Measurements from ENCODE around the gene RNF212. TPM values are rescaled to one million over a fixed set of nuclear protein-coding genes. Genes with fewer than 3 reads are reported as not detected.
"Not testable (repeated sequence)": the region's sequence is repeated elsewhere in the genome, so short reads cannot be mapped to it uniquely, and the experiment has no call there.

Gene RNF212
- total and polyA plus RNA-seq, 5 experiments from 2014 or later: 3.1 to 8.5 (median 4.4) TPM

DNA sequence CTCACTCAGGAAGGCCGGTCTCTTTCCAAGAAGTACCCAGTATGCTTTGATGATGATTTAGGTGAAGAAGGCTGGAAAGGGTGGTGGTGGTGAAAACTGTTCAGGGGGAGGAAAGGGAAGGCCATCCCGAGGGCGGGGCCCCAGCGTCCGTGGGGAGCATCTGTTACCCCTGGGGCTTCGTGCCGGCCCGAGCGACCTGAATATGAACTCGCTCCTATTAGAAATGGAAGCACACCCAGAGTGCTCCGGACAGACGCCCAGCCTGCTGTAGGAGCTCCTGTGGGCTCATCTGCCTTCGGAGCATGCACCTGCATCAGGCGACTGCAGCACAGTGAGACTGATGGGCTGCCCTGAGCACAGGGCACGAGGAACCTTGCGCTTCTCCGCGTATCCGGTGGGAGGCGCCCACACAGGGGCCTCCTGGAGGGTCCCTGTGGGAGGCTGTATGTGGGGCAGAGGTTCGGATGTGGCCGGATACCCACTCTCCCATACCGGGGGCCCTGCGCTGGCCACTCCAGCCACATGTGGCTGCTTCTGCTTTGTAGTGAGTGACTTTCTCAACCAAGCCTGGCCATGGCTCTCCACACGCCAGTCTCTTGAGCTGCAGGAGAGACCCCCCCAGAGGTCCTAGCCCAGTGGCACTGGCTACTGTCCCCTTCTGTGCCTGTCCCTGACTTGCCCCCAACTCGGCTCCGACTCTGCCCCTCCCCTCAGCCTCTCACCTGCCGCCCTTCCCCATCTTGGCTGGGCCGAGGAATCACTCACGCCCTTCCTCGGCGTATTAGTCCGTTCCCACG is 65.2 kb downstream of the RNF212 start:
- peaks cover 0 to 3% (median 0%) of the 10 kb centered on the region in 9 donors for H3K9me3 Mint-ChIP-seq
- POLR2A ChIA-PET: no interaction called here
- H3K27me3 Mint-ChIP-seq: peaks cover 6 to 50% (median 32%) of the 10 kb centered on the region in 5 donors
- no peak for ATAC-seq
- DNase-seq: peak in 1 of 10 donors; percentile 37
- peak overlapping the region in 1 of 10 donors; percentile 34 for H3K4me3 Mint-ChIP-seq
- H3K27ac Mint-ChIP-seq: no peak overlapping the region
- H3K36me3 Mint-ChIP-seq: peaks cover 0 to 5% (median 3%) of the 10 kb centered on the region in 3 donors
- peaks cover 3 to 8% (median 6%) of the 10 kb centered on the region in 4 donors for H3K4me1 Mint-ChIP-seq

DNA sequence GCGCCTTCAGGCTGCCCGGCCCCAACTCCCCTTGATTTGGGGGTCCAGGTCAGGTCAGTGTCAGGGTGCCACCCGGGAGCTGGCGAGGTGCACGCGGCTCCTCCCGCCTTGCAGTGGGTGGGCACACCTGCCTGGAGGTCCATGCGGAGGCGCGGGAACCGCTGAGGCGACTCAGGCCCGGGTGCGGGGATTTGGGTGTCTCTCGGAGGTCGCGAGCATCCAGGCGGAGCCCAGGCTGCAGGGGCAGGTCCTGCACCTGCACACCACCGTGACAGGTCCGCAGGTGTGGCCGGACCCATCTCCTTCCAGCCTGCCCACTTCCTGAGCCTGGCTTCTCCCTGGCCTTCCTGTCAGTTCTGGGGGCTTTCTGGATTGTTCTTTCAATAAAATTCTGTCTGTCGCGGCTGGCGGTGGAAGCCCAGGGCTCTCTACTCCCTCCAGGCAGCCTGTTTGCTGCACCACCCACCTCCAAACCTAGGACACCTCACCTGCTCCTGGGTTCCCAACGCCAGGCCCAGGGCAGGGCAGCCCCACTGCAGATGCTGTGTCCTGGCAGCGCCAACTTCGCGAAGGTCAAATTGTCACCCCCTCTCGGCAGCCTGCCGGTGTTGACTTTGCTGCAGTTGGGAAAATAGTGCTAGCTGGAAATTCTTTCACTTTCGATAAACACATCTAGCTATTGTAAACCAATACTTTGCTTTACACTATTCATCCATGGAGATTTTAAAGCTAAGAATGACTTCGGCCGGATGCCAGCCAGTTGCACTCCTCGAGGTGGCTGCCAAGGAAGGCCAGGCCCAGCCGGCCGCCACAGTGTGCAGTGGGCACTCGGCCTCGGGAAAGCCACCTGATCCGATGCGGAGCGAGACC is 66.0 kb downstream of the RNF212 start:
- peaks cover 0 to 5% (median 3%) of the 10 kb centered on the region in 3 donors for H3K36me3 Mint-ChIP-seq
- H3K27ac Mint-ChIP-seq: no peak overlapping the region
- POLR2A ChIA-PET: no interaction called here
- peaks cover 0 to 3% (median 0%) of the 10 kb centered on the region in 9 donors for H3K9me3 Mint-ChIP-seq
- no peak overlapping the region for H3K4me3 Mint-ChIP-seq
- DNase-seq (peak in 1 of 10 donors; percentile 63), ATAC-seq (no peak)
- H3K4me1 Mint-ChIP-seq: peaks cover 3 to 7% (median 6%) of the 10 kb centered on the region in 4 donors
- peaks cover 8 to 53% (median 33%) of the 10 kb centered on the region in 5 donors for H3K27me3 Mint-ChIP-seq

DNA sequence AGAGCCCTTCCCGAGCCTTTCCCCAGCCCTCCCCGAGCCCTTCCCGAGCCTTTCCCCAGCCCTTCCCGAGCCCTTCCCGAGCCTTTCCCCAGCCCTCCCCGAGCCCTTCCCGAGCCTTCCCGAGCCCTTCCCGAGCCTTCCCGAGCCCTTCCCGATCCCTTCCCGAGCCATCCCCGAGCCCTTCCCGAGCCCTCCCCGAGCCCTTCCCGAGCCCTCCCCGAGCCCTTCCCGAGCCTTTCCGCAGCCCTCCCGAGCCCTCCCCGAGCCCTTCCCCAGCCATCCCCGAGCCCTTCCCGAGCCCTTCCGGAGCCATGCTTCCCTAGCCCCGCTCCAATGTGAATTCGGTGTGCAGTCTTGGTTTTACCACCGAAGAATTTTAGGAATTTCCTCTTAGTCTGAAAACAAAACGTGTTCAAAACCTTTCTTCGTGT is 66.8 kb downstream of the RNF212 start:
- Mint-ChIP-seq H3K4me1 (peaks cover 3 to 14% (median 6%) of the 10 kb centered on the region in 4 donors), H3K27ac (peak overlapping the region in 1 of 10 donors; percentile 62), H3K4me3 (peak overlapping the region in 2 of 10 donors; percentile 43 to 48), H3K27me3 (peaks cover 6 to 53% (median 33%) of the 10 kb centered on the region in 5 donors)
- H3K36me3 Mint-ChIP-seq, POLR2A ChIA-PET, H3K9me3 Mint-ChIP-seq, ATAC-seq: not testable (repeated sequence)
- peak in 1 of 10 donors; percentile 45 for DNase-seq

DNA sequence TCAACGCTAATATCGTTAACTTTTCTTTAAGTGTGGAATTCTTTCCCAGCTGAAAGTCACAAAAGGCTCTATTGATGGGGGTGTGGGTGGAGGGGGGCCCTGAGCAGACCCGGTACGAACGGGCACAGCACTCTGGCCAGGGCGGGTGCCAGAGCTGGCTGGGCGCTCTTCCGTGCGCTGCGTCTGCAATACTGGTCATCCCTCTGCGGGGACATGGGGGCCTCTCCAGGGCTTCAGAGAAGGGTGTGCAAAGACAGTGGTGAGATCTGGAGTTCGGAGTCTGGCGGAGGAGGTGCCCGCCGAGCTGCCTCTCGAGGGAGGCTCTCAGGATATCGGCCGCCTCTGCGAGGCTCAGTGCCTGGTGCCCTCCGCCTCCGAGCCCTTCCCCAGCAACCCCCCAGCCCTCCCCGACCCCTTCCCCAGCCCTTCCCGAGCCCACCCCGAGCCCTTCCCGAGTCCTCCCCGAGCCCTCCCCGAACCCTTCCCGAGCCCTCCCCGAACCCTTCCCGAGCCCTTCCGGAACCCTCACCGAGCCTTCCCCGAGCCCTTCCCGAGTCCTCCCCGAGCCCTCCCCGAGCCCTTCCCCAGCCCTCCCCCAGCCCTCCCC is 67.7 kb downstream of the RNF212 start:
- Mint-ChIP-seq H3K4me1 (peaks cover 3 to 15% (median 7%) of the 10 kb centered on the region in 4 donors), H3K4me3 (no peak overlapping the region), H3K36me3 (peaks cover 0 to 3% (median 0%) of the 10 kb centered on the region in 3 donors), H3K27me3 (peaks cover 6 to 53% (median 33%) of the 10 kb centered on the region in 5 donors), H3K27ac (no peak overlapping the region), H3K9me3 (no peaks in the 10 kb centered on the region)
- POLR2A ChIA-PET: no interaction called here
- no peak for ATAC-seq
- peak in 1 of 10 donors; percentile 43 for DNase-seq

DNA sequence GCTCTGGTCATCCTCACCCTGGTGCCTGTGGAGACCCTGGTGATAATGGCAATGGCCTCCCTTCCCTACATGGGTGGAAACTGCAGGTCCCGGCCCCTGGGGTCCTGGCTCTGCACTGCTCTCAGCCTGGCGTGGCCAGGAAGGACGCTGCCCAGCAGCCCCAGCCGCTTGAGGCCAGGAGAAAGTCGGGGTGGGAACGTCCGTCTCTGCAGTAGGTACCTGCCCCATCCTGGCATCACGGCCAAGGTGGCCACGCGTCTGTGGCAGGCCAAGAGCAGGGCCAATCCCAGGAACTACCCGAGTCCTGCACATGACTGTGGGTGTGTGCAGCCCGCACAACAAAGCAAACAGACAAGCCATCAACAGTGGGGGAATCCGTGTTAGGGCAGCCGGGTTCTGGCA is 68.2 kb downstream of the RNF212 start:
- H3K27me3 Mint-ChIP-seq: peaks cover 6 to 53% (median 33%) of the 10 kb centered on the region in 5 donors
- peak in 1 of 10 donors; percentile 53 for DNase-seq

DNA sequence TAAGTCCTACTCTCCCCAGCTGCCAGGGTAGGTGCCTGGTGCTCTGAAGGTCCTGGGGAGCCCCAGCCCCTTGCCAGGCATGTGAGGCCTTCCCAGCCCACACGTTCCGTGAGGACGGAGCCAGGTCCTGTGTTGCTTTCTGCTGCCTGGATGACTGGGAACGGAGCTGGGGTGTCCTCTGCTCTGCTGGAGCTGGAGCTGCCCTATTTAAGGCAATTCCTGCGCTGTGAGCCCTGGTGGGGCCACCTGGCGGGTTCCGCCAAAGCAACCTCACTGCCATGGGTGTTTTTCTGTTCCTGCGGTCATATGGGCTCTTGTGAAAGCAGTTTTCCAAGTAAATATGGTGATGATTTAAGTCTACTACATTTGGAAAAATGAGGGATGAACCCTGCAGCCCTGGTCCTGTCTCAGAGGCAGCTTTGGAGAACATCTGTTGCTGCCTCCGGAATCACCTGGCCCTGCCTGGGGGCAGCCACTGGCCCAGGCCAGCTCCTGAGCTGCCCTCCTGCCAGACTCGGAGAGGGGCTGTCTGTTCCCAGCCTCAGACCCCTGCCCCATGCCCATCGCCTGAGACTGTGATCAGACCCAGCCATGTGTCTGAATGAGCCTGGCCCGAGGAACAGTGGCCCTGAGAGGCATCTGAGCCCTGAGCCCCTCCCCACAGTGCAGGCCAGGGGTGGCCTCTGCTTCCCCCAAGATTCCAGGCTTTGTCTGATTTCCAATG is 68.7 kb downstream of the RNF212 start:
- ATAC-seq: no peak
- H3K4me1 Mint-ChIP-seq: peaks cover 3 to 15% (median 7%) of the 10 kb centered on the region in 4 donors

More for the DNA sequence above, 68.2 kb downstream of the RNF212 start:
- ATAC-seq: no peak
- Mint-ChIP-seq H3K4me3 (no peak overlapping the region), H3K36me3 (peaks cover 0 to 3% (median 0%) of the 10 kb centered on the region in 3 donors), H3K27ac (no peak overlapping the region), H3K4me1 (peaks cover 3 to 15% (median 7%) of the 10 kb centered on the region in 4 donors), H3K9me3 (no peaks in the 10 kb centered on the region)
- POLR2A ChIA-PET: no interaction called here

DNA sequence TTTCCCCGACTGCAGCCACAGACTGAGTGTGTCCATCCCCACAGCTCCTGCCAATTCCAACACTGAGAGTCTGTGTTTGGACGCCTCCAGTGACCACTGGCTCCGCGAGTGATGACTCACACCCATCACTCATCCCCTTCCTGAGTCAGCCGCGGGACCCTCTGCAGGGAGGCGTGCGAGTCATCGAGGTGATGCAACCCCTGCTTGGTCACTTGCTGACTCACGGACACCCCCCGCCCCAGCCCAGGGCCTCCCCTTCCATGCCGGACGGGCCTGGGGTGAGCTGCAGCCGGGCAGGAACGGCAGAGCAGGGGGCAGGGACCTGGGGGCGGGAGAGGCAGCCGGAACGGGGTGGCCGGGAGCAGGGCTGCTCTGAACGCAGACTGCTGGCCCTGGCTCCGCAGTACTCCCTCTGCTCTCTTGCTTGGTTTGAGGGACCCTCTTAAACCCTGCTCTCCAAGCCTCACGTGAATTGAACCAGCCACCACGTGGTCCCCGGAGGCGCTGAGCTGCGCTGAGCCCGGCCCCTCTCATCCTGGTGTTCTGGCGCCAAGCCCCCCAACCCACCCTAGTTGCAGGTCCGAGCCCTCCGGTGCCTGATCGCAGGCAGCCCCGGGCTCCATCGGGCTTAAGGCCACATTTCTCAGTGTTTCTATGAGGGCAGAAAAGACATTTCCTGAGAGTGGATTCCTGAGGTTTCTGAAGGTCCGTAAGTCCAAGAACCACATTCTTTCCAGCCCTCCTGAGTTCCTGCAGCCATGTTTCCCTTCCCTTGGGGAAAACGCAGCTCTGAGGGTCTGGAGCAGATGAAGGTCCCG is 69.5 kb downstream of the RNF212 start:
- Mint-ChIP-seq H3K27ac (no peak overlapping the region), H3K9me3 (no peaks in the 10 kb centered on the region), H3K27me3 (peaks cover 6 to 46% (median 27%) of the 10 kb centered on the region in 5 donors), H3K36me3 (peaks cover 0 to 3% (median 0%) of the 10 kb centered on the region in 3 donors), H3K4me3 (no peak overlapping the region), H3K4me1 (peaks cover 3 to 15% (median 7%) of the 10 kb centered on the region in 4 donors)
- ATAC-seq: no peak
- POLR2A ChIA-PET: no interaction called here
- DNase-seq: peak in 3 of 10 donors; percentile 4 to 62 (median 12)

More for the DNA sequence above, 68.7 kb downstream of the RNF212 start:
- DNase-seq: peak in 1 of 10 donors; percentile 50
- Mint-ChIP-seq H3K27ac (no peak overlapping the region), H3K9me3 (no peaks in the 10 kb centered on the region), H3K27me3 (peaks cover 6 to 53% (median 33%) of the 10 kb centered on the region in 5 donors), H3K36me3 (peaks cover 0 to 3% (median 0%) of the 10 kb centered on the region in 3 donors), H3K4me3 (no peak overlapping the region)
- POLR2A ChIA-PET: no interaction called here

DNA sequence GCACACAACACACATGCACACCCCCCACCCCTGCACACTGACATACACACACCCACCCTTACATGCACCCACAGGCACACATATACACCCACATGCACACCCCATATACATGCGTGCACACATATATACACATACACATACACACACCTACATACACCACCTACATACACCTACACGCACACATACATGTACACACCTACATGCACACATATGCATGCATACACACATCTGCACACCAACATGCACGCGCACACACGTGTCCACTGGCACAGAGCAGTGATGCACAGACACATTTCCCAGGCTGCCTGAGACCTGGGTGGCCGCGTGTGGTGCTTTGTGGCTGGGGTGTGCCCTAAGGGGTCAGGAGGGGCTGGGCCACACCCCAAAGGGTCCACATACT is 70.2 kb downstream of the RNF212 start:
- POLR2A ChIA-PET: no interaction called here
- Mint-ChIP-seq H3K36me3 (peaks cover 0 to 3% (median 0%) of the 10 kb centered on the region in 3 donors), H3K27ac (no peak overlapping the region), H3K27me3 (peaks cover 6 to 39% (median 27%) of the 10 kb centered on the region in 5 donors), H3K9me3 (no peaks in the 10 kb centered on the region), H3K4me1 (peaks cover 3 to 15% (median 7%) of the 10 kb centered on the region in 4 donors), H3K4me3 (peak overlapping the region in 1 of 10 donors; percentile 45)
- DNase-seq (peak in 1 of 10 donors; percentile 28), ATAC-seq (no peak)

DNA sequence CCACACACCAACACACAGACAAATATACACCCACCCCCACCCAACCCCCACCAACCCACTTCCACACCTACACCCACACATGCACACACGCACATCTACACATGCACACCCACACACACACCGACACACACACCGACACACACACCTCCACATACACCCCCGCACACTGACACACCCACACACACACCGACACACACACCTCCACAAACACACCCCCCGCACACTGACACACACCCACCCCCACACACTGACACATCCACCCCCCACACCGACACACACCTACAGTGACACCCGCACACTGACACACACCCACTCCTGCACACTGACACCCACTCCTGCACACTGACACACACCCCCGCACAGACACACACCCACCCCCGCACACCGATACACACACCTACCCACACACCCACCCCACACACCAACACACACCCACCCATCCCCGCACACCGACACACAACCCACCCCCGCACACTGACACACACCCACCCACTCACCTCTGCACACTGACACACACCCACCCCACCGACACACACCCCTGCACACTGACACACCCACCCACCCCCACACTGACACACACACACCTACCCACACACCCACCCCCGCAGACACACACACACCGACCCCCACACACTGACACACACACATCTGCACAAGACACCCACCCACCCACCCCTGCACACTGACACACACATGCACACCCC is 70.9 kb downstream of the RNF212 start:
- no peak overlapping the region for H3K27ac Mint-ChIP-seq
- H3K4me3 Mint-ChIP-seq: no peak overlapping the region
- peaks cover 2 to 15% (median 7%) of the 10 kb centered on the region in 4 donors for H3K4me1 Mint-ChIP-seq
- ATAC-seq: no peak
- POLR2A ChIA-PET: interaction anchor here (1.0 kb wide), 1 partner anchor 13 kb away, joined by 3 read pairs; no protein-coding TSS in a partner anchor
- H3K27me3 Mint-ChIP-seq: peaks cover 4 to 33% (median 23%) of the 10 kb centered on the region in 5 donors
- no peaks in the 10 kb centered on the region for H3K9me3 Mint-ChIP-seq
- peaks cover 0 to 3% (median 0%) of the 10 kb centered on the region in 3 donors for H3K36me3 Mint-ChIP-seq
- DNase-seq: no peak

DNA sequence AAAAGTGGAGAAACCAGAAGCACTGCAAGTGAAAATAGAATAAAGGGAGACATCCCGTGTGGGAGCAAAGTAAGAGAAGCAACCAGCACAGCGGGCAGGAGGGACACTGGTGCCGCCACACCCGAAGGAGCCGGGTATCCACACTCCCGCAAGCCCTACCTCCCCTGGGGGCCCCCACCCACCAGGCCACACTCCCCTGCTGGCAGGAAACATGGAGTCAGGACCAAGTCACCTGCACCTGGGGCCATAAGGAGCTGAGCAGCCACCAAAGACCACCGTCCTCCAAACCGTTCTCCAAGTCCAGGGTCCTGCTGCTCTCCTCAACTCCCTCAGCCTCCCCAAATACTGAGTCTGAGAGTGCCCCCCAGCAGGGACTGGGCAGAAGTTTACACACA is 71.4 kb downstream of the RNF212 start:
- ATAC-seq: no peak
- no peaks in the 10 kb centered on the region for H3K9me3 Mint-ChIP-seq
- H3K27ac Mint-ChIP-seq: peak overlapping the region in 1 of 10 donors; percentile 48
- H3K36me3 Mint-ChIP-seq: peaks cover 0 to 3% (median 0%) of the 10 kb centered on the region in 3 donors
- H3K4me3 Mint-ChIP-seq: peak overlapping the region in 2 of 10 donors; percentile 39 to 46
- POLR2A ChIA-PET: interaction anchor here (1.0 kb wide), 1 partner anchor 14 kb away, joined by 3 read pairs; no protein-coding TSS in a partner anchor
- DNase-seq: no peak
- peaks cover 4 to 27% (median 21%) of the 10 kb centered on the region in 5 donors for H3K27me3 Mint-ChIP-seq
- H3K4me1 Mint-ChIP-seq: peaks cover 2 to 14% (median 7%) of the 10 kb centered on the region in 4 donors
